GM06990 (cell line): Measurements from ENCODE around the gene MEIOSIN.
"Not testable (repeated sequence)": the region's sequence is repeated elsewhere in the genome, so short reads cannot be mapped to it uniquely, and the experiment has no call there.

ENCODE experiments used
- DNase-seq: peaks from one replicate; pipeline ENCODE4 v3.0.0-alpha.2; 2011; ENCODE audit not compliant: insufficient read length; ENCODE audit errors: extremely low read depth
- H3K27me3 ChIP-seq: replicated peaks from 2 replicates; pipeline ENCODE4 v1.6.0; 2011; ENCODE audit warnings: low read length; ENCODE audit not compliant: control insufficient read depth, insufficient read depth
- H3K36me3 ChIP-seq: 2 replicates; pipeline ENCODE4 v1.5.1; 2011; ENCODE audit warnings: low read length; ENCODE audit not compliant: control insufficient read depth, insufficient read depth
- H3K4me3 ChIP-seq: replicated peaks from 2 replicates; pipeline ENCODE4 v1.5.1; 2011; ENCODE audit warnings: low read depth, mild to moderate bottlenecking, control low read depth, low read length
- CTCF ChIP-seq: IDR thresholded peaks from 2 replicates; pipeline ENCODE4 v1.5.1; 2011; ENCODE audit warnings: low read length, control low read depth, mild to moderate bottlenecking, inconsistent platforms; ENCODE audit not compliant: insufficient read depth, poor library complexity, severe bottlenecking

Gene MEIOSIN

GRCh38 chr19:45739498-45740439, 6.5 kb downstream of the MEIOSIN start:
- no peaks in the 10 kb centered on the region for H3K27me3 ChIP-seq
- no peaks in the 10 kb centered on the region for H3K36me3 ChIP-seq
- no peak for DNase-seq
- no peak overlapping the region for H3K4me3 ChIP-seq
- TF ChIP-seq CTCF, result no peak

GRCh38 chr19:45742969-45743368, 9.7 kb downstream of the MEIOSIN start:
- Histone ChIP-seq H3K27me3 (peaks cover 1% of the 10 kb centered on the region; the same call in 1 of the 2 replicates), H3K4me3 (no peak overlapping the region), H3K36me3 (no peaks in the 10 kb centered on the region)
- no peak for TF ChIP-seq CTCF
- DNase-seq, result no peak

GRCh38 chr19:45745606-45746005, 12.4 kb downstream of the MEIOSIN start:
- Histone ChIP-seq H3K27me3 (peaks cover 1% of the 10 kb centered on the region; the same call in 1 of the 2 replicates), H3K4me3 (no peak overlapping the region), H3K36me3 (no peaks in the 10 kb centered on the region)
- no peak for TF ChIP-seq CTCF
- no peak for DNase-seq

GRCh38 chr19:45746866-45747265, 13.6 kb downstream of the MEIOSIN start:
- H3K36me3 ChIP-seq, result no peaks in the 10 kb centered on the region
- no peak overlapping the region for H3K4me3 ChIP-seq
- H3K27me3 ChIP-seq, result peaks cover 1% of the 10 kb centered on the region; the same call in 1 of the 2 replicates
- DNase-seq, result no peak
- no peak for TF ChIP-seq CTCF

- DNase-seq, result no peak
- H3K36me3 ChIP-seq, result no peaks in the 10 kb centered on the region
- peaks cover 1% of the 10 kb centered on the region; the same call in 1 of the 2 replicates for H3K27me3 ChIP-seq
- TF ChIP-seq CTCF, result no peak
- no peak overlapping the region for H3K4me3 ChIP-seq
Measured at GRCh38 chr19:45747513-45747912, 14.3 kb downstream of the MEIOSIN start.

- H3K4me3 ChIP-seq, H3K27me3 ChIP-seq, H3K36me3 ChIP-seq, DNase-seq: not testable (repeated sequence)
Measured at GRCh38 chr19:45751483-45751882, 18.2 kb downstream of the MEIOSIN start.
